RWPE2 (cell line): ENCODE data around the gene FAM162A.

Source experiments
- ATAC-seq: fragments of 200-7000 bp; cut with Tn5 transposase; 3 replicates; pipeline ENCODE4 v1.9.1; 2021; ENCODE audit warnings: low read depth
- DNase-seq: peaks from one replicate; pipeline ENCODE4 v3.0.0-alpha.2; 2020; ENCODE audit warnings: low spot score
- H3K27ac ChIP-seq: fragments of 450-650 bp; 2 replicates; pipeline ENCODE4 v1.5.1; 2017; ENCODE audit warnings: mild to moderate bottlenecking; ENCODE audit not compliant: poor library complexity, severe bottlenecking
- H3K27me3 ChIP-seq: fragments of 250-450 bp; sonication (Bioruptor Pico); 2 replicates; pipeline ENCODE4 v1.5.1; 2021; ENCODE audit warnings: mild to moderate bottlenecking, moderate library complexity; ENCODE audit not compliant: insufficient read depth, poor library complexity, severe bottlenecking
- H3K36me3 ChIP-seq: fragments of 250-450 bp; sonication (Bioruptor Pico); 2 replicates; pipeline ENCODE4 v1.5.1; 2020; ENCODE audit warnings: low read depth, mild to moderate bottlenecking, moderate library complexity
- H3K4me1 ChIP-seq: fragments of 250-450 bp; sonication (Bioruptor Pico); 2 replicates; pipeline ENCODE4 v1.5.1; 2021; ENCODE audit warnings: mild to moderate bottlenecking, moderate library complexity; ENCODE audit not compliant: insufficient read depth, poor library complexity, severe bottlenecking
- H3K4me3 ChIP-seq: fragments of 250-450 bp; sonication (Bioruptor Pico); 2 replicates; pipeline ENCODE4 v1.5.1; 2021; ENCODE audit warnings: mild to moderate bottlenecking, moderate library complexity; ENCODE audit not compliant: severe bottlenecking
- H3K9me3 ChIP-seq: fragments of 250-450 bp; sonication (Bioruptor Pico); 2 replicates; pipeline ENCODE4 v1.5.1; 2021; ENCODE audit warnings: mild to moderate bottlenecking, moderate library complexity; ENCODE audit not compliant: severe bottlenecking
- CTCF ChIP-seq: fragments of 450-650 bp; IDR thresholded peaks from one replicate; pipeline ENCODE4 v1.5.1; 2017; ENCODE audit warnings: mild to moderate bottlenecking, moderate library complexity; ENCODE audit not compliant: poor library complexity, severe bottlenecking

FAM162A gene

GRCh38 chr3:122406198-122406597 lies 22.2 kb downstream of the FAM162A start:
- no peak for TF ChIP-seq CTCF

GRCh38 chr3:122407946-122408345 lies 24.0 kb downstream of the FAM162A start:
- ATAC-seq = no peak
- peaks cover 82% of the 10 kb centered on the region for H3K36me3 ChIP-seq
- TF ChIP-seq CTCF = no peak

More at GRCh38 chr3:122406198-122406597, 22.2 kb downstream of the FAM162A start:
- ATAC-seq = no peak
- peaks cover 72% of the 10 kb centered on the region for H3K36me3 ChIP-seq
- H3K4me1 ChIP-seq = peaks cover 6% of the 10 kb centered on the region
- no peak overlapping the region for H3K27ac ChIP-seq
- H3K4me3 ChIP-seq = no peak overlapping the region
- no peak for DNase-seq
- no peaks in the 10 kb centered on the region for H3K9me3 ChIP-seq
- H3K27me3 ChIP-seq = no peaks in the 10 kb centered on the region

GRCh38 chr3:122409446-122409845 lies 25.5 kb downstream of the FAM162A start:
- no peak for TF ChIP-seq CTCF
- no peak for DNase-seq
- peaks cover 76% of the 10 kb centered on the region for H3K36me3 ChIP-seq

More at GRCh38 chr3:122407946-122408345, 24.0 kb downstream of the FAM162A start:
- Histone ChIP-seq H3K27ac (no peak overlapping the region), H3K9me3 (no peaks in the 10 kb centered on the region), H3K27me3 (no peaks in the 10 kb centered on the region), H3K4me1 (peaks cover 6% of the 10 kb centered on the region), H3K4me3 (no peak overlapping the region)
- no peak for DNase-seq

GRCh38 chr3:122410111-122410510 lies 26.1 kb downstream of the FAM162A start:
- peaks cover 72% of the 10 kb centered on the region for H3K36me3 ChIP-seq
- no peak for TF ChIP-seq CTCF

More at GRCh38 chr3:122409446-122409845, 25.5 kb downstream of the FAM162A start:
- Histone ChIP-seq H3K4me1 (peaks cover 7% of the 10 kb centered on the region), H3K4me3 (no peak overlapping the region), H3K27ac (no peak overlapping the region), H3K9me3 (no peaks in the 10 kb centered on the region), H3K27me3 (no peaks in the 10 kb centered on the region)
- no peak for ATAC-seq

GRCh38 chr3:122410639-122411038 lies 26.7 kb downstream of the FAM162A start:
- peaks cover 15% of the 10 kb centered on the region for H3K4me1 ChIP-seq

More at GRCh38 chr3:122410111-122410510, 26.1 kb downstream of the FAM162A start:
- no peaks in the 10 kb centered on the region for H3K27me3 ChIP-seq
- no peak overlapping the region for H3K27ac ChIP-seq
- peaks cover 14% of the 10 kb centered on the region for H3K4me1 ChIP-seq
- DNase-seq (no peak), ATAC-seq (no peak)
- H3K4me3 ChIP-seq = no peak overlapping the region
- H3K9me3 ChIP-seq = no peaks in the 10 kb centered on the region

More at GRCh38 chr3:122410639-122411038, 26.7 kb downstream of the FAM162A start:
- DNase-seq (no peak), ATAC-seq (peak; percentile 75; the same call in 2 of the 3 replicates)
- H3K9me3 ChIP-seq = no peaks in the 10 kb centered on the region
- no peaks in the 10 kb centered on the region for H3K27me3 ChIP-seq
- H3K36me3 ChIP-seq = peaks cover 72% of the 10 kb centered on the region
- no peak overlapping the region for H3K4me3 ChIP-seq
- TF ChIP-seq CTCF = no peak
- H3K27ac ChIP-seq = no peak overlapping the region
